ENCODE data around the gene KRT23. TPM values are rescaled to one million over a fixed set of nuclear protein-coding genes. Genes with fewer than 3 reads are reported as not detected.
A peak's percentile ranks its signal among the peaks of the same experiment; 100 is the strongest.

The KRT23 gene, protein sequence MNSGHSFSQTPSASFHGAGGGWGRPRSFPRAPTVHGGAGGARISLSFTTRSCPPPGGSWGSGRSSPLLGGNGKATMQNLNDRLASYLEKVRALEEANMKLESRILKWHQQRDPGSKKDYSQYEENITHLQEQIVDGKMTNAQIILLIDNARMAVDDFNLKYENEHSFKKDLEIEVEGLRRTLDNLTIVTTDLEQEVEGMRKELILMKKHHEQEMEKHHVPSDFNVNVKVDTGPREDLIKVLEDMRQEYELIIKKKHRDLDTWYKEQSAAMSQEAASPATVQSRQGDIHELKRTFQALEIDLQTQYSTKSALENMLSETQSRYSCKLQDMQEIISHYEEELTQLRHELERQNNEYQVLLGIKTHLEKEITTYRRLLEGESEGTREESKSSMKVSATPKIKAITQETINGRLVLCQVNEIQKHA
- 0.07 TPM in 1 of 2 replicates, not detected in the other for total RNA-seq (2014; rRNA removed; shearing (Covaris generic))
- polyA plus RNA-seq (2014; cell fraction: nucleus; rRNA removed): not detected in 2 replicates

- no peak for DNase-seq (ENCODE audit: extremely low read depth, low read depth)
Measured at GRCh38 chr17:40937384-40937819, at the start of gene KRT23. TSS of gene KRT23 (minus strand) at chr17:40937646. CDS start at chr17:40936603, 1,043 bp downstream.

GRCh38 chr17:40986920-40987319, 49.5 kb upstream of the KRT23 start:
- no peak for DNase-seq (ENCODE audit: extremely low read depth, low read depth)

GRCh38 chr17:40984226-40984625, 46.8 kb upstream of the KRT23 start, which contains the start of gene KRT40:
TSS of gene KRT40 (minus strand) at chr17:40984326. CDS start at chr17:40984273, 53 bp downstream.
- DNase-seq (ENCODE audit: extremely low read depth, low read depth): no peak

DNA sequence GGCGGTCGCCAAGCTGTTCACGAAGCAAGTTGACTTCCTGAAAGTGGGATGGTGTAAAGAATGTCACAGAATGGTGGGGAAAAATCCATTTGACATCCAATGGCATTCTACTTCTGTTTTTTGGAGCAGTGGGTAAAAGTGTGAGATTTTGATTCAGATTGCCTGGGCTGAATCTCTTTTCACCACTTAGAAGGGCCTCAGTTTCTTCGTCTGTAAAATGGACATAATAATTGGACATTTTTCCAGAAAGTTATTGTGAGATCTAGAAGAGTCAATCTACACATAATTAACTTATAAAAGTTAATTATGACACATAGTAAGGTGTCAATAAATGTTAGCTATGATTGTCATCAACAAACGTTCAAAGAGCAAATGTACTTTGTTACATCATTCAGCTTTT, 43.7 kb upstream of the KRT23 start:
- DNase-seq (ENCODE audit: extremely low read depth, low read depth): no peak

DNA sequence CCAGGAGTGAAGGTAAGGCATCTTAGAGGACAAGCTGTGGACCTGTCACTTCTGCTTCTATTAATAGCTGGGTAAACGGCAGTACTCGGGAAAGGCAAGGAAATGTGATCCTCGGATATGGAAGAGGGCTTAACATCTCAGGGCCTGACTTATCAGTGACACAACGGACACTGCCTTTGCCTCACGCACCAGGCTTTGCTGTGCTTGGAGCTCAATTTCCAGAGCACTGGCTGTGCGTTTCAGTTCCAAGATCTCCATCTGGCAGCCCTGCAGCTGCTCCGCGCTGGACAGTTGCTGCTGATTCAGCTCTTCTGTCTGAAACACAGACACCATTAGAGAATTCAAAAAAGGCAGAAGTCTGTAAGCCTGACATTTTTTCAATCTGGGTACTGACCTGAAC, 43.1 kb upstream of the KRT23 start:
- no peak for DNase-seq (ENCODE audit: extremely low read depth, low read depth)

GRCh38 chr17:40980117-40980516, 42.7 kb upstream of the KRT23 start:
- DNase-seq (ENCODE audit: extremely low read depth, low read depth): no peak

DNA sequence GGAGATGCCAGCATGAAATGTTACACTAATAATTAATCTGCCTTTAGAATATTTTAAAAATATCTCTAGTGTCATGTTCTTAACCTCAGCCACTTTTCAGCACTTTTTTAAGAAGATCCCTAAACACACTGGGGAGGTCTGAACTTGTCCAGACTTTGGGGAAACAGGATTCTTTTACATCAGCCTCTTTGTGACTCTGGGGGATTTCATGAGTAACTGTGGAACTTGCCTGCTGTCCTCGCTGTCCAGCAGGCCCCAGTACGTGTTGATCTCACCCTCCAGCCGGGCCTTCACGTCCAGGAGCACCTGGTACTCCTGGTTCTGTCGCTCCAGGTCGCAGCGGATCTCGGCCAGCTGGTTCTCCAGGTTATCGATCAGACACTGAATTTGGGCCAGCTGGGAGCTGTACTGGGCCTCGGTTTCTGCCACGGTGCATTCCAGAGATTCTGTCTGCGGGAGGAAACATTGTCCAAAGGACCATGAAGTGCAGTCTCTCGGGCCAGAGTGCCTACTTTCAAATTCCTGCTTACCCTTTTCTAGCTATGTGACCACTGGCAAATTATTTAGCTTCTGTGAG, 41.2 kb upstream of the KRT23 start:
- DNase-seq (ENCODE audit: extremely low read depth, low read depth): no peak

- DNase-seq (ENCODE audit: extremely low read depth, low read depth): no peak
Measured at GRCh38 chr17:40975516-40975915, 38.1 kb upstream of the KRT23 start.

GRCh38 chr17:40974366-40974765, 36.9 kb upstream of the KRT23 start:
- DNase-seq (ENCODE audit: extremely low read depth, low read depth): no peak

- DNase-seq (ENCODE audit: extremely low read depth, low read depth): no peak
Measured at GRCh38 chr17:40967582-40967981, 30.1 kb upstream of the KRT23 start.

- DNase-seq (ENCODE audit: extremely low read depth, low read depth): no peak
Measured at GRCh38 chr17:40966848-40967247, 29.4 kb upstream of the KRT23 start, which contains the start of gene KRT39. TSS of gene KRT39 (minus strand) at chr17:40966948. CDS start at chr17:40966856, 92 bp downstream.

- DNase-seq (ENCODE audit: extremely low read depth, low read depth): peak; percentile 29
Measured at GRCh38 chr17:40963838-40964237, 26.4 kb upstream of the KRT23 start.

DNA sequence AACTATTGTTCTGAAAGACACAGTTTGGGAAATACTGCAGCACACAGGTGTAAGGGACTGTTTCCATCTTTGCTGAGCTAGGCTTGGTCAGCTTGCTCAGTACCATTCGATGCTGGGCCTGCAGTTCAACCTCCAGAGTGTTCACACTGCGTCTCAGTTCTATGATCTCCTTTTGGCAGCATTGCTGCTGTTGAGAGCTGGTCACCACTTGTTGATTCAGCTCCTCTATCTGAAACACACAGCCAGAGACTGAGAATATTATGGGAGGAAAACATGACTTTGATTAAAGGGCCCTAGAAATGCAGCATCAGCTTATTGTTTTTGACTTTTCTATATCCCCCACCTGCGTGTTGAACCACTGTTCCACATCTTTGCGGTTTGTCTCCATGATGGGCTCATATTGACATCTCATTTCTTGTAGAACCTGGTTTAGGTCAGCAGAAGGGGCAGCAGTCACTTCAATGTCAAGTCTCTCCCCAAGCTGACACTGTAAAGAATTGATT, 24.7 kb upstream of the KRT23 start:
- no peak for DNase-seq (ENCODE audit: extremely low read depth, low read depth)

GRCh38 chr17:40961591-40961990, 24.1 kb upstream of the KRT23 start:
- no peak for DNase-seq (ENCODE audit: extremely low read depth, low read depth)

GRCh38 chr17:40960144-40960543, 22.7 kb upstream of the KRT23 start:
- DNase-seq (ENCODE audit: extremely low read depth, low read depth): no peak

DNA sequence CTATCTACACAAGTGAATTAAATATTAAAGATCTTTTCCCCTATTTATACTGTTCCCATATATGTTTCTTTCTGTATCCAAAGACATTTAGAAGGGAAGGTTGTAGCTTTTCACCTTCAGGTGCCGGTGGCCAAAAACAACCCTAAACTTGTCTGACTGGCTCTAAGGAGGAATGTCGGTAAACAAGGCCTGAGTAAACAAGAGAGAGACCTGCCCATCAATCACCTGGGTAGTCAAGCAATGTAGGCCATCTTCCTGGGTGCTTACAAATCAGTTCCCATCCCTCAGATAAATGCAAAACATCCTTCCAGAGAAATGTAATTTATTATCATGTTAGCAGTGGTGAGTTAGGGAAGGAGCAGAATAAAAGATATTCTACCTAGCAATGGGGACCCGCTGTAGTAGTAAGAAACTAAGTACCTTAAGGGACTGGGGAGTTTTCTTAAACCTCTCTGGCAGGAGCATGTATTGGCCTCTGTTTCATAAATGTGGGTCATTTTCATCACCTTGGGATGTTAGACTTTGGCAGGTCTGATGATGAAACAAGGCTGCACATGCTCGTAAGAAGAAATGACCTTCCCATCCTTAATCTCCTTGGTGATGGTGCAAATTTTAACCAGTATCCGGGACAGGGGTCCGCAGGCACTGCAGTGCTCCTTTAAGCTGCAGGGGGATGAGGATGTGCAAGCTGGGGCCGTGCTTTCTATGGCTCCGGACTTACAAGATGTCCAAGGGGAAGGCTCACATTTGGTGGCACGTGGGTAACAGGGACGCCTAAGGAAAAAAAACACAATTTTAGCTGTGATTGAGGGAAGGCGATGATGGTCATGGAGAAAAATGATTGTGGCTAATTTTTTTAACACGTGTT, 20.9 kb upstream of the KRT23 start:
- no peak for DNase-seq (ENCODE audit: extremely low read depth, low read depth)

- no peak for DNase-seq (ENCODE audit: extremely low read depth, low read depth)
Measured at GRCh38 chr17:40956401-40957254, 19.2 kb upstream of the KRT23 start.

- no peak for DNase-seq (ENCODE audit: extremely low read depth, low read depth)
Measured at GRCh38 chr17:40953881-40954280, 16.4 kb upstream of the KRT23 start.

- no peak for DNase-seq (ENCODE audit: extremely low read depth, low read depth)
Measured at GRCh38 chr17:40952661-40953060, 15.2 kb upstream of the KRT23 start.

DNA sequence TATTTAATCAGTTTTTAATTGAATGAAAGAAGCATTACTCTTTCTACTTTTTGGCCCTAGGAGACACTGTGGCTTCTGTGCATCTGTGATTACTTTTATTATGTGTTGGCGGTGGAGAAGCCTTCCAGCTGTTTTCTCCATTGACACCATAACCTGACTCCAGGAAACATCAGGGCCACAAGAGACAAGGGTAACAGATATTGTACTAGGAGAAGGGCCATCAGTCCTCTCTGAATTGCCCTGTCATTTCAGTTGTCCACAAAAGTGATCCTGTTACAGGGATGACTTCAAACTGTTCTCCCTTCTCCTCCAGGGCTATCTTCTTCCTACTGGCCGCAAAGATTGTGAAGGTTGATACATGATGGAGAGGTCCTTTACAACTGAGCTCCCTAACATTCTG, 14.7 kb upstream of the KRT23 start:
- DNase-seq (ENCODE audit: extremely low read depth, low read depth): no peak
